ENCODE results near the gene RPL37.
"Not testable (repeated sequence)": the region's sequence is repeated elsewhere in the genome, so short reads cannot be mapped to it uniquely, and the experiment has no call there.

The RPL37 gene

DNA sequence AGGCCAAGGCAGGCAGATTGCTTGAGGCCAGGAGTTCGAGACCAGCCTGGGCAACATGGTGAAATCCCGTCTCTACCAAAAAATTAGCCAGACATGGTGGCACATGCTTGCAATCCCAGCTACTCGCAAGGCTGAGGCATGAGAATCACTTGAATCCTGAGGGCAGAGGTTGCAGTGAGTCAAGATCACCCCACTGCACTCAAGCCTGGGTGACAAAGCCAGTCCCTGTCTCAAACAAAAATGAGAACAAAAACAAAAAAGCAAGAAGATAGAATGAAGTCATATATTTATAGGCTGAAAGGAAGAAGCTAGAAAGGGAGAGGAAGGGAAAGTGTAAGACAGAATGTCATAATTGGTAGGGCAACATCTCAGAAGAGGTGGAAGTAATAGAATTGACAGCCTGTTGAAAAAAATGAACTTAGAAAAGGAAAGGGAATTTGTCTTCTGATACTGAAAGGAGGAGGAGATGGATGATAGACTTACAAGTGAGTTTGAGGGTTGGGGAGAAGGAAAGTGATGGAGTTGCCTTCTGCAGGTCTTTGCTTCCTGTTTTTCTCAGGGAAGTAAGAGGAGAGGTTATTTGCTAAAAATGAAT is 38.4 kb upstream of the RPL37 start:
- Histone ChIP-seq H3K36me3 (ENCODE audit: low read length) (no peaks in the 10 kb centered on the region), H2AFZ (ENCODE audit: low read depth, low read length, severe bottlenecking) (no peak overlapping the region), H3K9me2 (replicated peaks; ENCODE audit: insufficient read depth, low read length) (no peaks in the 10 kb centered on the region), H3K27me3 (ENCODE audit: low read length) (no peaks in the 10 kb centered on the region), H3K9ac (ENCODE audit: low read length) (no peak overlapping the region), H3K4me2 (ENCODE audit: low read depth, low read length, poor library complexity, severe bottlenecking) (no peak overlapping the region), H3K9me3 (ENCODE audit: insufficient read depth, low read length) (no peaks in the 10 kb centered on the region), H4K20me1 (ENCODE audit: low read depth, low read length) (no peaks in the 10 kb centered on the region), H3K27ac (ENCODE audit: low read depth, low read length) (no peak overlapping the region), H3F3A (ENCODE audit: insufficient read depth) (no peaks in the 10 kb centered on the region), H3K4me3 (ENCODE audit: insufficient read depth, low read length, poor library complexity, severe bottlenecking) (no peak overlapping the region), H3K79me2 (ENCODE audit: insufficient read depth, low read length) (no peaks in the 10 kb centered on the region)
- TF ChIP-seq, protein P1, sequence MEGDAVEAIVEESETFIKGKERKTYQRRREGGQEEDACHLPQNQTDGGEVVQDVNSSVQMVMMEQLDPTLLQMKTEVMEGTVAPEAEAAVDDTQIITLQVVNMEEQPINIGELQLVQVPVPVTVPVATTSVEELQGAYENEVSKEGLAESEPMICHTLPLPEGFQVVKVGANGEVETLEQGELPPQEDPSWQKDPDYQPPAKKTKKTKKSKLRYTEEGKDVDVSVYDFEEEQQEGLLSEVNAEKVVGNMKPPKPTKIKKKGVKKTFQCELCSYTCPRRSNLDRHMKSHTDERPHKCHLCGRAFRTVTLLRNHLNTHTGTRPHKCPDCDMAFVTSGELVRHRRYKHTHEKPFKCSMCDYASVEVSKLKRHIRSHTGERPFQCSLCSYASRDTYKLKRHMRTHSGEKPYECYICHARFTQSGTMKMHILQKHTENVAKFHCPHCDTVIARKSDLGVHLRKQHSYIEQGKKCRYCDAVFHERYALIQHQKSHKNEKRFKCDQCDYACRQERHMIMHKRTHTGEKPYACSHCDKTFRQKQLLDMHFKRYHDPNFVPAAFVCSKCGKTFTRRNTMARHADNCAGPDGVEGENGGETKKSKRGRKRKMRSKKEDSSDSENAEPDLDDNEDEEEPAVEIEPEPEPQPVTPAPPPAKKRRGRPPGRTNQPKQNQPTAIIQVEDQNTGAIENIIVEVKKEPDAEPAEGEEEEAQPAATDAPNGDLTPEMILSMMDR (IDR thresholded peaks at IDR 0.05; ENCODE audit: insufficient read depth, low read length, poor library complexity, severe bottlenecking) = no peak
- no peak for TF ChIP-seq EZH2phosphoT487 (conservative IDR thresholded peaks at IDR 0.05; ENCODE audit: low read length)

DNA sequence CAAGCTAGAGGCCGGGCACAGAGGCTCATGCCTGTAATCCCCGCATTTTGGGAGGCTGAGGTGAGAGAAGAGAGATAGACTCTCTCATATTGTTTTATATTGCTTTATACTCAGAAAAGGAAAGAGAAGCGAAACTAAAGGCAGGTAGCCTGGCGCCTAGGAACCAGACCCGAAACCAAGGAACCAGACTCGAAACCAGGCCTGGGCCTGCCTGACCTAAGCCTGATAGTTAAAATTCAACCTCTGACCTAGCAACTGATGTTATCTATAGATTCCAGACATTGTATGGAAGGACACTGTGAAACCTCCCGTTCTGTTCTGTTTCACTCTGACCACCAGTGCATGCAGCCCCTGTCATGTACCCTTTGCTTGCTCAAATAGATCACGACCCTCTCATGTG is 37.2 kb upstream of the RPL37 start:
- not testable (repeated sequence) for H3F3A ChIP-seq (ENCODE audit: insufficient read depth); H3K9ac ChIP-seq (ENCODE audit: low read length); H3K4me2 ChIP-seq (ENCODE audit: low read depth, low read length, poor library complexity, severe bottlenecking); H3K27ac ChIP-seq (ENCODE audit: low read depth, low read length); H3K27me3 ChIP-seq (ENCODE audit: low read length); H2AFZ ChIP-seq (ENCODE audit: low read depth, low read length, severe bottlenecking); H3K36me3 ChIP-seq (ENCODE audit: low read length); H4K20me1 ChIP-seq (ENCODE audit: low read depth, low read length); H3K79me2 ChIP-seq (ENCODE audit: insufficient read depth, low read length); H3K9me3 ChIP-seq (ENCODE audit: insufficient read depth, low read length); H3K4me3 ChIP-seq (ENCODE audit: insufficient read depth, low read length, poor library complexity, severe bottlenecking); H3K9me2 ChIP-seq (replicated peaks; ENCODE audit: insufficient read depth, low read length)

DNA sequence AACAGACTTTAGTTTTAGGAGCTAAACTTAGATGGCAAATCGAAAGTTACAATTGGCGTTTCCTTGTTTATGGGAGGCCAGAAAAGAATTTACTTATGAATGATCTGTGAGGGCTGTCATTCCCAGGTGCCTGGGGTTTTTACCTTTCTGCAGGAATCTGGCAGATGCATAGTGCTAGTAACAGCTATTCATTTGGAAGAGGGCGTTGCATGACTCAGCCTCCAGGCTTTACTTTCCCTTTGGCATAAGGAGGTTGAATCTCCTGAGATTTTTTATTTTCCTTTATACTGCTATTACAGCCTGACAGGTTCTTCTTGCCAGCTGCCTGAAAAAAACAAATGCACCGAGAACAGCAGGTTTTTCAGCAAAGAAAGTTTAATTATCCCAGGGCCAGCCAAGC is 36.2 kb upstream of the RPL37 start:
- Histone ChIP-seq H3F3A (ENCODE audit: insufficient read depth) (no peaks in the 10 kb centered on the region), H3K9ac (ENCODE audit: low read length) (no peak overlapping the region), H3K27me3 (ENCODE audit: low read length) (no peaks in the 10 kb centered on the region), H3K36me3 (ENCODE audit: low read length) (no peaks in the 10 kb centered on the region), H3K4me3 (ENCODE audit: insufficient read depth, low read length, poor library complexity, severe bottlenecking) (no peak overlapping the region), H4K20me1 (ENCODE audit: low read depth, low read length) (no peaks in the 10 kb centered on the region), H3K27ac (ENCODE audit: low read depth, low read length) (no peak overlapping the region), H2AFZ (ENCODE audit: low read depth, low read length, severe bottlenecking) (no peak overlapping the region), H3K9me3 (ENCODE audit: insufficient read depth, low read length) (no peaks in the 10 kb centered on the region), H3K4me2 (ENCODE audit: low read depth, low read length, poor library complexity, severe bottlenecking) (no peak overlapping the region), H3K9me2 (replicated peaks; ENCODE audit: insufficient read depth, low read length) (no peaks in the 10 kb centered on the region), H3K79me2 (ENCODE audit: insufficient read depth, low read length) (no peaks in the 10 kb centered on the region)
- no peak for TF ChIP-seq EZH2phosphoT487 (conservative IDR thresholded peaks at IDR 0.05; ENCODE audit: low read length)
- TF ChIP-seq, protein P1 (IDR thresholded peaks at IDR 0.05; ENCODE audit: insufficient read depth, low read length, poor library complexity, severe bottlenecking) = no peak

DNA sequence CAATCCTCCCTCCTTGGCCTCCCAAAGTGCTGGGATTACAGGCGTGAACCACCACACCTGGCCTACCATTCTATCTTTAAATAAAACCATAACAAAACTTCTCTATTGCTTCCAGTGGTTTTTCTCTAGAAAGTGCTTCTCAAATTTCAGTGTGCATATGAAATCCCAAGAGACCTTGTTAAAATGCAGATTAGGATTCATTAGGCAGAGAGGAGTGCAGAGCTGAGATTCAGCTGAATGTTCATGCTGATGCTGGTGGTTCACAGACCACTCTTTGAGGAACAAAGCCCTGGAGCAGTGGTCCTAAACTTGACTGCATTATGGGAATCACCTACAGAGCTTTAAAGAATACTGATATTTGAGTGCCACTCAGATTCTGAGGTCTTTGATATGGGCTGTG is 34.4 kb upstream of the RPL37 start:
- Histone ChIP-seq H3K27ac (ENCODE audit: low read depth, low read length) (no peak overlapping the region), H3K36me3 (ENCODE audit: low read length) (no peaks in the 10 kb centered on the region), H3K4me2 (ENCODE audit: low read depth, low read length, poor library complexity, severe bottlenecking) (no peak overlapping the region), H3K27me3 (ENCODE audit: low read length) (no peaks in the 10 kb centered on the region), H3K9ac (ENCODE audit: low read length) (no peak overlapping the region), H3K79me2 (ENCODE audit: insufficient read depth, low read length) (no peaks in the 10 kb centered on the region), H3K4me3 (ENCODE audit: insufficient read depth, low read length, poor library complexity, severe bottlenecking) (no peak overlapping the region), H4K20me1 (ENCODE audit: low read depth, low read length) (no peaks in the 10 kb centered on the region), H3F3A (ENCODE audit: insufficient read depth) (no peaks in the 10 kb centered on the region), H3K9me2 (replicated peaks; ENCODE audit: insufficient read depth, low read length) (no peaks in the 10 kb centered on the region), H2AFZ (ENCODE audit: low read depth, low read length, severe bottlenecking) (no peak overlapping the region), H3K9me3 (ENCODE audit: insufficient read depth, low read length) (no peaks in the 10 kb centered on the region)
- TF ChIP-seq, protein P1 (IDR thresholded peaks at IDR 0.05; ENCODE audit: insufficient read depth, low read length, poor library complexity, severe bottlenecking) = no peak
- no peak for TF ChIP-seq EZH2phosphoT487 (conservative IDR thresholded peaks at IDR 0.05; ENCODE audit: low read length)

All from SU-DHL-6 (cell line).